Fibroblast of the aortic adventitia (primary cell): ENCODE measurements around the gene SLC25A39. TPM values are rescaled to one million over a fixed set of nuclear protein-coding genes. Genes with fewer than 3 reads are reported as not detected.
A peak's percentile ranks its signal among the peaks of the same experiment; 100 is the strongest.

ENCODE experiments used
- DNase-seq: peaks from one replicate; pipeline ENCODE4 v3.0.0-alpha.2; 2010; ENCODE audit warnings: low read depth
- H3K4me3 ChIP-seq: 2 replicates; pipeline ENCODE4 v1.5.1; 2011; ENCODE audit warnings: low read depth, mild to moderate bottlenecking, control low read depth, low read length, moderate library complexity
- CTCF ChIP-seq: IDR thresholded peaks from 2 replicates; pipeline ENCODE4 v1.5.1; 2011; ENCODE audit warnings: mild to moderate bottlenecking, low read length, control low read depth, inconsistent platforms; ENCODE audit not compliant: insufficient read depth
- total RNA-seq: library from RNA; depleted of rRNA; stranded (reverse); fragments of >200 nt; gene quantifications from 2 replicates; pipeline ENCODE4 v1.2.3, GENCODE V29; 2012; ENCODE audit warnings: low replicate concordance

Gene SLC25A39
- total RNA-seq, 1 donor = 61.5 TPM

DNA sequence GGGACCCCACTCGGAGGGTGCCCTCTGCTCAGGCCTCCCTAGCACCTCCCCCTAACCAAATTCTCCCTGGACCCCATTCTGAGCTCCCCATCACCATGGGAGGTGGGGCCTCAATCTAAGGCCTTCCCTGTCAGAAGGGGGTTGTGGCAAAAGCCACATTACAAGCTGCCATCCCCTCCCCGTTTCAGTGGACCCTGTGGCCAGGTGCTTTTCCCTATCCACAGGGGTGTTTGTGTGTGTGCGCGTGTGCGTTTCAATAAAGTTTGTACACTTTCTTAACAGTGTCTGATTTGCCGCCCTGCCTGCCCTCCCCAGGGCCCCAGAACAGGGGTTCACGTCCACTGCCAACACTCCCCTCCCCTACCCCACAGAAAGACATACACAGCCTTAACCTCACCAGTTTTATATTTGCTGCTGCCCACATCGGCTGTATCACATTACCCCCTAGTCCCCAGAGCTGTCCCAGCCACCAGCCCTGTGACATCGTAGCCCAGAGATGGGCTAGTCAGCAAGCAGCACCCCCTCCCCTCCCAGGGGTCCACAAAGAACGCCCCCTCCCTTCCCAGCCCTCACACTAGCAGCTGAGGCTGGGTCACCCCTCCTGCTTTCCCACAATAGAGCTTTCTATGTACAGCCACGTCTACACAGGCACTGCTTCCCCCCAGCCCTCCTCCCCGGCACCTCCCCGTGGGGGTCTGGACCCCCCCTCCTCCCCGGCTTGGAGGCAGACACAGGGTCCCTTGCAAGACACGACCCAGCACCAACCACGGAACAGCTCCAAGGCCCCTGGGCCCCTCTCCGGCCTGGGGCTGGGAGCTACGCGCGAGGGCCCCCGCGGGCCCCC lies 28.4 kb upstream of the SLC25A39 start:
- DNase-seq = no peak
- H3K4me3 ChIP-seq = no peak overlapping the region
- TF ChIP-seq CTCF = no peak

- no peak overlapping the region for H3K4me3 ChIP-seq
- no peak for DNase-seq
- no peak for TF ChIP-seq CTCF
These were observed 27.6 kb upstream of the SLC25A39 start for GRCh38 chr17:44351961-44352827.

DNA sequence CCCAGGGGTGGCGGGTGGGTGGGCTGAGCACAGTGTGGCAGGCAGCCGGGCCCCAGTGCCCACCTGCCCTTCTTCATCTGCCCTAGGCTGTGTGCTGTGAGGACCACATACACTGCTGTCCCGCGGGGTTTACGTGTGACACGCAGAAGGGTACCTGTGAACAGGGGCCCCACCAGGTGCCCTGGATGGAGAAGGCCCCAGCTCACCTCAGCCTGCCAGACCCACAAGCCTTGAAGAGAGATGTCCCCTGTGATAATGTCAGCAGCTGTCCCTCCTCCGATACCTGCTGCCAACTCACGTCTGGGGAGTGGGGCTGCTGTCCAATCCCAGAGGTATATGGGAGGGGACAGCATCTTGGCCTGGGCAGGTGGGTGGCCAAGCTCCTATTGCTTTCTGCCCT lies 26.8 kb upstream of the SLC25A39 start:
- no peak for DNase-seq
- no peak for TF ChIP-seq CTCF
- no peak overlapping the region for H3K4me3 ChIP-seq

GRCh38 chr17:44350733-44351226 lies 26.2 kb upstream of the SLC25A39 start:
- TF ChIP-seq CTCF = peak; percentile 80
- peak; percentile 51 for DNase-seq
- no peak overlapping the region for H3K4me3 ChIP-seq

GRCh38 chr17:44349553-44350070 lies 25.0 kb upstream of the SLC25A39 start:
- TF ChIP-seq CTCF = no peak
- DNase-seq = no peak
- H3K4me3 ChIP-seq = no peak overlapping the region

DNA sequence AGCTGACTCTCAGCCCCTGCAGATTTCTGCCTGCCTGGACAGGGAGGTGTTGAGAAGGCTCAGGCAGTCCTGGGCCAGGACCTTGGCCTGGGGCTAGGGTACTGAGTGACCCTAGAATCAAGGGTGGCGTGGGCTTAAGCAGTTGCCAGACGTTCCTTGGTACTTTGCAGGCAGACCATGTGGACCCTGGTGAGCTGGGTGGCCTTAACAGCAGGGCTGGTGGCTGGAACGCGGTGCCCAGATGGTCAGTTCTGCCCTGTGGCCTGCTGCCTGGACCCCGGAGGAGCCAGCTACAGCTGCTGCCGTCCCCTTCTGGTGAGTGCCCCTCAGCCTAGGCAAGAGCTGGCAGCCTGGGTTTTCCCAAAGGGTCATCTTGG lies 24.4 kb upstream of the SLC25A39 start:
- no peak for TF ChIP-seq CTCF
- DNase-seq = no peak
- no peak overlapping the region for H3K4me3 ChIP-seq
